B cell (primary cell): ENCODE data around the gene ERBB4. TPM values are rescaled to one million over a fixed set of nuclear protein-coding genes. Genes with fewer than 3 reads are reported as not detected.

Experiments
- ATAC-seq: fragments of 200-7000 bp; cut with Tn5 transposase; one replicate; pipeline ENCODE4 v1.10.0; 2021; ENCODE audit warnings: low read depth, mild to moderate bottlenecking, moderate number of reproducible peaks, moderate library complexity
- CTCF ChIA-PET: fragments of 350-600 bp; sonication (Branson Sonifier 250); formaldehyde crosslinking; loops from one replicate; lab custom pipeline; 2021; ENCODE audit warnings: antibody characterized with exemption, inconsistent platforms; lab: Charles Lee
- POLR2A ChIA-PET: fragments of 350-600 bp; sonication (Branson Sonifier 250); formaldehyde crosslinking; loops from one replicate; lab custom pipeline; 2021; ENCODE audit warnings: antibody characterized with exemption; lab: Charles Lee
- DNase-seq: peaks from one replicate; pipeline ENCODE4 v3.0.0; 2013
- H2AFZ ChIP-seq: 2 replicates; pipeline ENCODE4 v1.6.1; 2012; ENCODE audit warnings: mild to moderate bottlenecking, low read depth, low read length; ENCODE audit not compliant: insufficient read depth, poor library complexity, severe bottlenecking
- H3K27ac ChIP-seq, 2 donors: 1 replicate in 1 of 2; 2 replicates in 1 of 2; pipeline ENCODE4 v1.5.1; 2012 to 2013; ENCODE audit warnings: low read length in 2 of 2, mild to moderate bottlenecking in 2 of 2, moderate library complexity in 1 of 2
- H3K27me3 ChIP-seq, 4 experiments: fragments of 200-600 bp in 1 of 4; sonication (generic) in 1 of 4; replicated peaks in 1 of 4; 1 replicate in 2 of 4; 2 replicates in 2 of 4; pipeline versions ENCODE4 v1.6.1 to v1.7.0; 2013 to 2016; ENCODE audit warnings: low read length in 3 of 4, mild to moderate bottlenecking in 2 of 4, mixed read lengths in 1 of 4, moderate library complexity in 1 of 4; ENCODE audit not compliant: insufficient read depth in 4 of 4, control insufficient read depth in 3 of 4; ENCODE audit errors: control extremely low read depth in 1 of 4
- H3K36me3 ChIP-seq, 2 experiments: replicated peaks in 1 of 2; 1 replicate in 1 of 2; 2 replicates in 1 of 2; pipeline versions ENCODE4 v1.6.1 to v1.7.1; 2013; ENCODE audit warnings: low read length in 1 of 2; ENCODE audit not compliant: insufficient read depth in 2 of 2, control insufficient read depth in 1 of 2; ENCODE audit errors: control extremely low read depth in 1 of 2, extremely low read depth in 1 of 2
- H3K4me1 ChIP-seq, 2 donors: fragments of 200-600 bp in 1 of 2; sonication (generic) in 1 of 2; 1 replicate in 1 of 2; 2 replicates in 1 of 2; pipeline versions ENCODE4 v1.5.1 to v1.6.1; 2013 to 2017; ENCODE audit warnings: low read length in 2 of 2; ENCODE audit not compliant: control insufficient read depth in 2 of 2, insufficient read depth in 2 of 2
- H3K4me2 ChIP-seq: replicated peaks from 2 replicates; pipeline ENCODE3; 2012; ENCODE audit warnings: mild to moderate bottlenecking, low read depth, low read length; ENCODE audit not compliant: poor library complexity, severe bottlenecking
- H3K4me3 ChIP-seq, 5 experiments: fragments of 200-600 bp in 1 of 5; sonication (generic) in 1 of 5; 1 replicate in 3 of 5; 2 replicates in 2 of 5; pipeline versions ENCODE4 v1.5.1 to v1.7.0; 2011 to 2016; ENCODE audit warnings: low read length in 4 of 5, mild to moderate bottlenecking in 4 of 5, low read depth in 2 of 5, control low read depth in 1 of 5, moderate library complexity in 1 of 5; ENCODE audit not compliant: insufficient read depth in 1 of 5; ENCODE audit errors: control extremely low read depth in 1 of 5, extremely low read depth in 1 of 5
- H3K79me2 ChIP-seq: fragments of 200-600 bp; sonication (generic); one replicate; pipeline ENCODE4 v1.6.0; 2016; ENCODE audit warnings: low read length; ENCODE audit not compliant: control insufficient read depth, insufficient read depth
- H3K9ac ChIP-seq: fragments of 200-600 bp; sonication (generic); 2 replicates; pipeline ENCODE4 v1.6.1; 2017; ENCODE audit warnings: mild to moderate bottlenecking, low read length, moderate library complexity
- H3K9me3 ChIP-seq, 3 donors: one replicate each; pipeline versions ENCODE4 v1.6.1 to v1.7.1; 2013; ENCODE audit warnings: low read length in 2 of 3; ENCODE audit not compliant: control insufficient read depth in 2 of 3, insufficient read depth in 1 of 3; ENCODE audit errors: control extremely low read depth in 1 of 3
- H4K20me1 ChIP-seq: 2 replicates; pipeline ENCODE4 v1.6.0; 2012; ENCODE audit warnings: mild to moderate bottlenecking, low read length; ENCODE audit not compliant: insufficient read depth, control insufficient read depth, poor library complexity, severe bottlenecking
- H3K27ac Mint-ChIP-seq: one replicate; pipeline ENCODE4 v1.8.0; 2021; ENCODE audit warnings: mixed read lengths
- H3K27me3 Mint-ChIP-seq: one replicate; pipeline ENCODE4 v1.8.0; 2021; ENCODE audit warnings: mixed read lengths
- H3K4me1 Mint-ChIP-seq: one replicate; pipeline ENCODE4 v1.8.0; 2021; ENCODE audit warnings: mixed read lengths
- H3K4me3 Mint-ChIP-seq: one replicate; pipeline ENCODE4 v1.8.0; 2021; ENCODE audit warnings: mixed read lengths
- H3K9me3 Mint-ChIP-seq: one replicate; pipeline ENCODE4 v1.8.0; 2022; ENCODE audit warnings: mixed read lengths; ENCODE audit not compliant: insufficient read depth
- CTCF ChIP-seq: fragments of 200-600 bp; IDR thresholded peaks from one replicate; pipeline ENCODE4 v1.8.0; 2022; ENCODE audit warnings: antibody characterized with exemption, mild to moderate bottlenecking
- EZH2 ChIP-seq: IDR thresholded peaks from 2 replicates; pipeline ENCODE4 v1.6.1; 2012; ENCODE audit warnings: borderline replicate concordance, low read depth, mild to moderate bottlenecking, moderate library complexity, low read length; ENCODE audit not compliant: insufficient read depth, poor library complexity, severe bottlenecking
- WGBS: methylation state at CpG from one replicate; pipeline ENCODE4 v1.1.5; 2013; ENCODE audit warnings: missing lambda C conversion rate; ENCODE audit not compliant: insufficient coverage; 5-methylcytosine and 5-hydroxymethylcytosine counted together
- intact Hi-C: fragments of 100-400 bp; cut with micrococcal nuclease; formaldehyde crosslinking; loops from one replicate; pipeline ENCODE4 v1.10.0; 2022
- polyA plus RNA-seq: library from polyadenylated mRNA; depleted of rRNA; stranded (reverse); fragments of >200 nt; gene quantifications from 2 replicates; pipeline ENCODE4 v1.2.3, GENCODE V29; 2012
- total RNA-seq, 2 donors: library from RNA; stranded (reverse); fragments of 120-200 nt in 1 of 2; gene quantifications; 1 replicate in 1 of 2; 2 replicates in 1 of 2; pipeline versions ENCODE4 v1.2.3 to v1.2.4, GENCODE V29; 2013 to 2022

Gene ERBB4
- total and polyA plus RNA-seq, 2 donors (not counting 1 experiment from before 2014, with no cell fraction given): not detected

- CTCF ChIA-PET: no interaction called here
- H4K20me1 ChIP-seq: no peaks in the 10 kb centered on the region
- no peak for DNase-seq
- H3K9me3 Mint-ChIP-seq: no peaks in the 10 kb centered on the region
- H3K36me3 ChIP-seq: no peaks in the 10 kb centered on the region
- no peak overlapping the region for H3K27ac Mint-ChIP-seq
- no peak overlapping the region for H3K9ac ChIP-seq
- TF ChIP-seq CTCF (no peak), EZH2 (no peak)
- H3K4me1 ChIP-seq: no peaks in the 10 kb centered on the region
- H3K4me3 ChIP-seq: no peak overlapping the region
- no peak overlapping the region for H2AFZ ChIP-seq
- H3K27ac ChIP-seq: no peak overlapping the region
- H3K27me3 Mint-ChIP-seq: no peaks in the 10 kb centered on the region
- ATAC-seq: no peak
- no peak overlapping the region for H3K4me2 ChIP-seq
- POLR2A ChIA-PET: no interaction called here
- H3K79me2 ChIP-seq: no peaks in the 10 kb centered on the region
- intact Hi-C loops: no loop called here
- no peak overlapping the region for H3K4me3 Mint-ChIP-seq
- H3K27me3 ChIP-seq: no peaks in the 10 kb centered on the region
- no peaks in the 10 kb centered on the region for H3K9me3 ChIP-seq
- H3K4me1 Mint-ChIP-seq: no peaks in the 10 kb centered on the region
- no CpG with 5 or more reads among the region's 4 CpGs for WGBS
Measured at GRCh38 chr2:212402316-212402715, 136.3 kb downstream of the ERBB4 start.

GRCh38 chr2:212398316-212398715, 140.3 kb downstream of the ERBB4 start:
- no peaks in the 10 kb centered on the region for H3K9me3 ChIP-seq
- no peak overlapping the region for H3K9ac ChIP-seq
- intact Hi-C loops: no loop called here
- Mint-ChIP-seq H3K27me3 (no peaks in the 10 kb centered on the region), H3K9me3 (no peaks in the 10 kb centered on the region), H3K4me1 (no peaks in the 10 kb centered on the region), H3K27ac (no peak overlapping the region), H3K4me3 (no peak overlapping the region)
- H2AFZ ChIP-seq: no peak overlapping the region
- no peak overlapping the region for H3K4me3 ChIP-seq
- no peak overlapping the region for H3K27ac ChIP-seq
- H4K20me1 ChIP-seq: no peaks in the 10 kb centered on the region
- no peak overlapping the region for H3K4me2 ChIP-seq
- ChIA-PET POLR2A (no interaction called here), CTCF (no interaction called here)
- DNase-seq (no peak), ATAC-seq (no peak)
- H3K27me3 ChIP-seq: no peaks in the 10 kb centered on the region
- no peaks in the 10 kb centered on the region for H3K36me3 ChIP-seq
- no peaks in the 10 kb centered on the region for H3K4me1 ChIP-seq
- WGBS: no CpG with 5 or more reads among the region's 1 CpG
- H3K79me2 ChIP-seq: no peaks in the 10 kb centered on the region
- TF ChIP-seq EZH2 (no peak), CTCF (no peak)
